ENCODE data around the gene RTN4IP1. TPM values are rescaled to one million over a fixed set of nuclear protein-coding genes. Genes with fewer than 3 reads are reported as not detected.

Gene RTN4IP1
- total RNA-seq, 1 experiment from 2014 or later: 12.5 TPM

GRCh38 chr6:106527979-106528378, 101.3 kb downstream of the RTN4IP1 start:
- Histone ChIP-seq H3K4ac (ENCODE audit: low read depth, low read length) (no peak overlapping the region), H4K91ac (ENCODE audit: insufficient read length, low read depth, low read length) (no peak overlapping the region), H2BK120ac (ENCODE audit: low read depth, low read length, poor library complexity, severe bottlenecking) (no peak overlapping the region), H3K79me2 (ENCODE audit: insufficient read depth, low read length) (no peaks in the 10 kb centered on the region), H2AFZ (ENCODE audit: low read length) (no peak overlapping the region), H3K9ac (ENCODE audit: extremely low read depth, insufficient read length, low read length) (no peak overlapping the region), H3K23me2 (ENCODE audit: insufficient read length, low read depth, low read length, poor library complexity, severe bottlenecking) (no peaks in the 10 kb centered on the region), H3K14ac (ENCODE audit: insufficient read depth, low read length) (no peak overlapping the region), H3T11ph (ENCODE audit: low read length) (no peak overlapping the region), H4K5ac (ENCODE audit: insufficient read length, low read depth, low read length) (no peak overlapping the region), H3K4me1 (ENCODE audit: insufficient read depth, low read length) (no peaks in the 10 kb centered on the region; the same call in 1 of the 2 replicates), H3K79me1 (ENCODE audit: insufficient read depth, low read depth, low read length, poor library complexity, severe bottlenecking) (no peaks in the 10 kb centered on the region), H4K20me1 (ENCODE audit: control insufficient read depth, insufficient read depth, insufficient read length) (no peaks in the 10 kb centered on the region), H2BK20ac (ENCODE audit: low read depth, low read length, poor library complexity, severe bottlenecking) (no peak overlapping the region), H3K27me3 (ENCODE audit: insufficient read depth, low read length) (no peaks in the 10 kb centered on the region), H2BK15ac (ENCODE audit: low read depth, low read length) (no peak overlapping the region), H4K8ac (replicated peaks; ENCODE audit: insufficient read length, low read depth, low read length) (no peak overlapping the region), H2AK5ac (ENCODE audit: insufficient read length, low read length) (no peak overlapping the region), H3K23ac (ENCODE audit: insufficient read length, low read depth, low read length) (no peak overlapping the region), H3K56ac (ENCODE audit: insufficient read length, low read depth, low read length) (no peak overlapping the region), H3K27ac (ENCODE audit: insufficient read length, low read depth, low read length) (no peak overlapping the region), H3K18ac (ENCODE audit: insufficient read length, low read depth, low read length) (no peak overlapping the region), H2BK5ac (ENCODE audit: insufficient read length, low read length) (no peak overlapping the region), H3K9me3 (ENCODE audit: control insufficient read depth, low read depth, low read length) (no peaks in the 10 kb centered on the region), H2BK12ac (ENCODE audit: insufficient read length, low read depth, low read length) (no peak overlapping the region), H3K4me2 (ENCODE audit: insufficient read depth, insufficient read length, low read length) (no peak overlapping the region)
- no peaks in the 10 kb centered on the region for H3K36me3 Mint-ChIP-seq (ENCODE audit: insufficient read depth in 1 of 3, low read depth in 3 of 3)
- TF ChIP-seq, protein P1, sequence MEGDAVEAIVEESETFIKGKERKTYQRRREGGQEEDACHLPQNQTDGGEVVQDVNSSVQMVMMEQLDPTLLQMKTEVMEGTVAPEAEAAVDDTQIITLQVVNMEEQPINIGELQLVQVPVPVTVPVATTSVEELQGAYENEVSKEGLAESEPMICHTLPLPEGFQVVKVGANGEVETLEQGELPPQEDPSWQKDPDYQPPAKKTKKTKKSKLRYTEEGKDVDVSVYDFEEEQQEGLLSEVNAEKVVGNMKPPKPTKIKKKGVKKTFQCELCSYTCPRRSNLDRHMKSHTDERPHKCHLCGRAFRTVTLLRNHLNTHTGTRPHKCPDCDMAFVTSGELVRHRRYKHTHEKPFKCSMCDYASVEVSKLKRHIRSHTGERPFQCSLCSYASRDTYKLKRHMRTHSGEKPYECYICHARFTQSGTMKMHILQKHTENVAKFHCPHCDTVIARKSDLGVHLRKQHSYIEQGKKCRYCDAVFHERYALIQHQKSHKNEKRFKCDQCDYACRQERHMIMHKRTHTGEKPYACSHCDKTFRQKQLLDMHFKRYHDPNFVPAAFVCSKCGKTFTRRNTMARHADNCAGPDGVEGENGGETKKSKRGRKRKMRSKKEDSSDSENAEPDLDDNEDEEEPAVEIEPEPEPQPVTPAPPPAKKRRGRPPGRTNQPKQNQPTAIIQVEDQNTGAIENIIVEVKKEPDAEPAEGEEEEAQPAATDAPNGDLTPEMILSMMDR (conservative IDR thresholded peaks at IDR 0.05): no peak
- no peaks in the 10 kb centered on the region for H3K27me3 Mint-ChIP-seq (ENCODE audit: low read depth)
- no CpG with 5 or more reads among the region's 3 CpGs for WGBS (ENCODE audit: extremely low coverage, insufficient read length, low lambda C conversion rate)
- H3K4me3 Mint-ChIP-seq: no peak overlapping the region
- H3K27ac Mint-ChIP-seq: no peak overlapping the region; a peak in 1 of 7 replicates
- H3K9me3 Mint-ChIP-seq: no peaks in the 10 kb centered on the region
- DNase-seq: no peak
- H3K4me1 Mint-ChIP-seq: peaks cover 6 to 9% of the 10 kb centered on the region in 2 experiments; a peak in 3 of 4 replicates

Data from H9 (cell line).